Measurements from ENCODE around the gene CCDC137.
"Not testable (repeated sequence)": the region's sequence is repeated elsewhere in the genome, so short reads cannot be mapped to it uniquely, and the experiment has no call there.

CCDC137 gene

GRCh38 chr17:81650951-81651350 lies 15.6 kb upstream of the CCDC137 start:
- no peak for DNase-seq (ENCODE audit: low read depth in 2 of 2)

- no peak for DNase-seq (ENCODE audit: low read depth in 2 of 2)
Observed at GRCh38 chr17:81651692-81652091, 14.8 kb upstream of the CCDC137 start.

- no peak for DNase-seq (ENCODE audit: low read depth in 2 of 2)
Observed at GRCh38 chr17:81652906-81653771, 13.4 kb upstream of the CCDC137 start.

GRCh38 chr17:81655378-81656117 lies 11.0 kb upstream of the CCDC137 start:
- DNase-seq (ENCODE audit: low read depth in 2 of 2) = no peak

GRCh38 chr17:81656118-81656743 lies 10.3 kb upstream of the CCDC137 start, which contains the start of gene PDE6G:
PDE6G (minus strand) TSS chr17:81656542; CDS start chr17:81653305, 3,237 bp downstream.
- DNase-seq (ENCODE audit: low read depth in 2 of 2) = no peak

GRCh38 chr17:81656835-81657234 lies 9.7 kb upstream of the CCDC137 start:
- DNase-seq (ENCODE audit: low read depth in 2 of 2) = no peak

GRCh38 chr17:81659038-81659437 lies 7.5 kb upstream of the CCDC137 start:
- no peak for DNase-seq (ENCODE audit: low read depth in 2 of 2)

GRCh38 chr17:81660441-81660840 lies 6.1 kb upstream of the CCDC137 start:
- no peak for DNase-seq (ENCODE audit: low read depth in 2 of 2)

GRCh38 chr17:81662002-81662401 lies 4.5 kb upstream of the CCDC137 start:
- DNase-seq (ENCODE audit: low read depth in 2 of 2) = no peak

GRCh38 chr17:81664051-81664470 lies 2.5 kb upstream of the CCDC137 start:
- DNase-seq (ENCODE audit: low read depth in 2 of 2) = no peak

GRCh38 chr17:81665205-81666091 lies 1.1 kb upstream of the CCDC137 start:
- peak in 1 of 2 donors; percentile 44 for DNase-seq (ENCODE audit: low read depth in 2 of 2)

- no peak for DNase-seq (ENCODE audit: low read depth in 2 of 2)
Observed at GRCh38 chr17:81666092-81666341, 520 bp upstream of the CCDC137 start.

- DNase-seq (ENCODE audit: low read depth in 2 of 2) = no peak
Observed at GRCh38 chr17:81667754-81668153, 1.2 kb downstream of the CCDC137 start.

- DNase-seq (ENCODE audit: low read depth in 2 of 2) = no peak
Observed at GRCh38 chr17:81672504-81672903, 6.0 kb downstream of the CCDC137 start.

GRCh38 chr17:81672954-81673353 lies 6.4 kb downstream of the CCDC137 start:
- no peak for DNase-seq (ENCODE audit: low read depth in 2 of 2)

GRCh38 chr17:81673561-81674258 lies 7.2 kb downstream of the CCDC137 start:
- DNase-seq (ENCODE audit: low read depth in 2 of 2) = no peak

GRCh38 chr17:81675515-81676221 lies 9.1 kb downstream of the CCDC137 start:
- DNase-seq (ENCODE audit: low read depth in 2 of 2) = not testable (repeated sequence)

GRCh38 chr17:81676906-81677305 lies 10.4 kb downstream of the CCDC137 start:
- no peak for DNase-seq (ENCODE audit: low read depth in 2 of 2)

- no peak for DNase-seq (ENCODE audit: low read depth in 2 of 2)
Observed at GRCh38 chr17:81680150-81680549, 13.6 kb downstream of the CCDC137 start.

- DNase-seq (ENCODE audit: low read depth in 2 of 2) = no peak
Observed at GRCh38 chr17:81681672-81682071, 15.1 kb downstream of the CCDC137 start.
